Upper lobe of right lung (tissue), 1 donor: ENCODE data around the gene RAPGEF3. TPM values are rescaled to one million over a fixed set of nuclear protein-coding genes. Genes with fewer than 3 reads are reported as not detected.

Experiments used
- ATAC-seq: fragments of 200-7000 bp; cut with Tn5 transposase; one replicate; pipeline ENCODE4 v1.9.1; 2020; ENCODE audit warnings: mild to moderate bottlenecking, moderate library complexity
- DNase-seq: peaks from one replicate; pipeline ENCODE4 v3.0.0-alpha.2; 2020
- H3K27ac ChIP-seq: fragments of 200-600 bp; one replicate; pipeline ENCODE4 v1.8.0; 2022
- H3K27me3 ChIP-seq: fragments of 200-600 bp; one replicate; pipeline ENCODE4 v1.8.0; 2022; ENCODE audit warnings: mild to moderate bottlenecking
- H3K36me3 ChIP-seq: fragments of 200-600 bp; one replicate; pipeline ENCODE4 v1.8.0; 2022
- H3K4me1 ChIP-seq: fragments of 200-600 bp; one replicate; pipeline ENCODE4 v1.8.0; 2022
- H3K4me3 ChIP-seq: fragments of 200-600 bp; one replicate; pipeline ENCODE4 v1.8.0; 2022; ENCODE audit warnings: mild to moderate bottlenecking
- H3K9me3 ChIP-seq: fragments of 200-600 bp; one replicate; pipeline ENCODE4 v1.8.0; 2022
- intact Hi-C: fragments of 100-400 bp; cut with DNase I; formaldehyde crosslinking; loops from one replicate; pipeline ENCODE4 v1.11.0; 2022
- total RNA-seq: library from RNA; stranded (reverse); fragmentation: NEBNext Ultra II Directional; extraction: Animal tissue kit (Norgen Biotek cat#: 25700); gene quantifications from one replicate; pipeline ENCODE4 v1.2.1, GENCODE V29; 2021
- TF ChIP-seq, protein P1 (sequence below): fragments of 200-600 bp; IDR thresholded peaks from one replicate; pipeline ENCODE4 v1.8.0; 2022; ENCODE audit warnings: antibody characterized with exemption
- donor health status: DM: no; HTN: yes; CAD: no; lungs with severe emphysema.

Gene RAPGEF3
- total RNA-seq, 1 donor from 2014 or later, result 69.6 TPM

DNA sequence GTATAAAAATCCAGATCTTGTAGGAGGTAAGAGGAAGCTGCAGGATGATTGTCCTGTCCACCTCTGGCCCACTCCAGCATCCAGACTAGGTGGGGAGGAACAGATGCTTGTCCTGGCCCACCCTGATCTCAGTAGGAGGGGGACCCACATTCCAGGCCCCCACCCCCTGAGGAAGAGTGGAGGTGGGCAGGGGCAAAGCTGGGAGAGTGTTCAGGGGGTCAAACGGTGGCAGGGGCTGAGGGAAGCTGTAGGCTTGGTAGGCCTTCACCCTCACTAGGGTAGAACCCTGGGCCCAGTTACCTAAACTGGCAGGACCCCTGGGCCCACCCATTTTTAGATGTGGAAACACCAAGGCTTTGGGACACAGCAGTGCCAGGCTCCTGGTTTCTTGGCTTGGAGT is 18.5 kb upstream of the RAPGEF3 start:
- no peaks in the 10 kb centered on the region for H3K27me3 ChIP-seq
- ATAC-seq (no peak), DNase-seq (no peak)
- TF ChIP-seq, protein P1, sequence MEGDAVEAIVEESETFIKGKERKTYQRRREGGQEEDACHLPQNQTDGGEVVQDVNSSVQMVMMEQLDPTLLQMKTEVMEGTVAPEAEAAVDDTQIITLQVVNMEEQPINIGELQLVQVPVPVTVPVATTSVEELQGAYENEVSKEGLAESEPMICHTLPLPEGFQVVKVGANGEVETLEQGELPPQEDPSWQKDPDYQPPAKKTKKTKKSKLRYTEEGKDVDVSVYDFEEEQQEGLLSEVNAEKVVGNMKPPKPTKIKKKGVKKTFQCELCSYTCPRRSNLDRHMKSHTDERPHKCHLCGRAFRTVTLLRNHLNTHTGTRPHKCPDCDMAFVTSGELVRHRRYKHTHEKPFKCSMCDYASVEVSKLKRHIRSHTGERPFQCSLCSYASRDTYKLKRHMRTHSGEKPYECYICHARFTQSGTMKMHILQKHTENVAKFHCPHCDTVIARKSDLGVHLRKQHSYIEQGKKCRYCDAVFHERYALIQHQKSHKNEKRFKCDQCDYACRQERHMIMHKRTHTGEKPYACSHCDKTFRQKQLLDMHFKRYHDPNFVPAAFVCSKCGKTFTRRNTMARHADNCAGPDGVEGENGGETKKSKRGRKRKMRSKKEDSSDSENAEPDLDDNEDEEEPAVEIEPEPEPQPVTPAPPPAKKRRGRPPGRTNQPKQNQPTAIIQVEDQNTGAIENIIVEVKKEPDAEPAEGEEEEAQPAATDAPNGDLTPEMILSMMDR, result no peak
- peaks cover 8% of the 10 kb centered on the region for H3K36me3 ChIP-seq
- peaks cover 53% of the 10 kb centered on the region for H3K4me1 ChIP-seq
- H3K4me3 ChIP-seq, result no peak overlapping the region
- no peaks in the 10 kb centered on the region for H3K9me3 ChIP-seq
- H3K27ac ChIP-seq, result peak overlapping the region; percentile 52
- intact Hi-C loops, result loop anchor here (5.0 kb wide), 1 partner anchor 60 kb away; no protein-coding TSS in a partner anchor

GRCh38 chr12:47776471-47777143 is 17.9 kb upstream of the RAPGEF3 start:
- TF ChIP-seq, protein P1, result no peak
- Histone ChIP-seq H3K27ac (peak overlapping the region; percentile 52), H3K36me3 (peaks cover 3% of the 10 kb centered on the region), H3K4me1 (peaks cover 53% of the 10 kb centered on the region), H3K4me3 (no peak overlapping the region), H3K27me3 (no peaks in the 10 kb centered on the region), H3K9me3 (no peaks in the 10 kb centered on the region)
- no peak for DNase-seq
- intact Hi-C loops, result loop anchor here (5.0 kb wide), 1 partner anchor 59 kb away; no protein-coding TSS in a partner anchor
- ATAC-seq, result no peak

- peaks cover 59% of the 10 kb centered on the region for H3K4me1 ChIP-seq
- DNase-seq (peak; percentile 66), ATAC-seq (no peak)
- no peaks in the 10 kb centered on the region for H3K9me3 ChIP-seq
- H3K36me3 ChIP-seq, result no peaks in the 10 kb centered on the region
- no peak overlapping the region for H3K4me3 ChIP-seq
- TF ChIP-seq, protein P1, result no peak
- peak overlapping the region; percentile 52 for H3K27ac ChIP-seq
- no peaks in the 10 kb centered on the region for H3K27me3 ChIP-seq
- intact Hi-C loops, result loop anchor here (5.0 kb wide), 1 partner anchor 58 kb away; no protein-coding TSS in a partner anchor
These were observed 16.6 kb upstream of the RAPGEF3 start for GRCh38 chr12:47775100-47775911.

- DNase-seq, result no peak
- intact Hi-C loops, result loop anchor here (5.0 kb wide), 1 partner anchor 57 kb away; no protein-coding TSS in a partner anchor
- Histone ChIP-seq H3K9me3 (no peaks in the 10 kb centered on the region), H3K4me3 (peak overlapping the region; percentile 93), H3K27ac (peak overlapping the region; percentile 52), H3K27me3 (no peaks in the 10 kb centered on the region), H3K36me3 (no peaks in the 10 kb centered on the region), H3K4me1 (peaks cover 64% of the 10 kb centered on the region)
- no peak for ATAC-seq
- TF ChIP-seq, protein P1, result no peak
These were observed 16.0 kb upstream of the RAPGEF3 start for GRCh38 chr12:47774663-47775062.

- H3K4me3 ChIP-seq, result peak overlapping the region; percentile 93
- no peaks in the 10 kb centered on the region for H3K9me3 ChIP-seq
- ATAC-seq (no peak), DNase-seq (no peak)
- H3K27ac ChIP-seq, result peak overlapping the region; percentile 81
- intact Hi-C loops, result no loop called here
- peaks cover 63% of the 10 kb centered on the region for H3K4me1 ChIP-seq
- TF ChIP-seq, protein P1, result no peak
- H3K36me3 ChIP-seq, result no peaks in the 10 kb centered on the region
- H3K27me3 ChIP-seq, result no peaks in the 10 kb centered on the region
These were observed 15.3 kb upstream of the RAPGEF3 start for GRCh38 chr12:47773858-47774580.
